ENCODE results near the gene BCAS1.

- TF ChIP-seq TAF1 (IDR thresholded peaks at IDR 0.05; ENCODE audit: low read depth) (no peak), CREB1 (IDR thresholded peaks at IDR 0.05; ENCODE audit: low read depth) (no peak), TCF12 (IDR thresholded peaks at IDR 0.05; ENCODE audit: low read depth) (no peak), NFIC (IDR thresholded peaks at IDR 0.05) (no peak), REST (IDR thresholded peaks at IDR 0.05; ENCODE audit: low read depth) (no peak), EP300 (IDR thresholded peaks at IDR 0.05; ENCODE audit: borderline replicate concordance) (no peak), MAX (IDR thresholded peaks at IDR 0.05) (no peak), CEBPB (IDR thresholded peaks at IDR 0.05) (no peak), FOXM1 (IDR thresholded peaks at IDR 0.05; ENCODE audit: borderline replicate concordance, low read depth) (no peak), RAD21 (IDR thresholded peaks at IDR 0.05; ENCODE audit: low read depth) (no peak)
These were observed 74.4 kb downstream of the BCAS1 start for GRCh38 chr20:53995949-53996348.
